ENCODE data around the gene MEGF11.

Gene MEGF11

GRCh38 chr15:65954289-65954741, 299.2 kb downstream of the MEGF11 start:
- H2AFZ ChIP-seq = no peak overlapping the region
- no peak overlapping the region for H3K4me2 ChIP-seq (ENCODE audit: low read length)
- H3K4me3 ChIP-seq (ENCODE audit: low read depth, low read length) = no peak overlapping the region
- H3K36me3 ChIP-seq (ENCODE audit: control insufficient read depth, insufficient read depth, low read length) = no peaks in the 10 kb centered on the region
- H3K27ac ChIP-seq = no peak overlapping the region
- H3K9me3 ChIP-seq (ENCODE audit: control insufficient read depth, low read length) = no peaks in the 10 kb centered on the region
- no peak for TF ChIP-seq CTCF (IDR thresholded peaks at IDR 0.05)
- no peaks in the 10 kb centered on the region for H3K79me2 ChIP-seq
- H3K4me1 ChIP-seq = no peaks in the 10 kb centered on the region
- no peak overlapping the region for H3K9ac ChIP-seq
- no peaks in the 10 kb centered on the region for H3K27me3 ChIP-seq (ENCODE audit: control insufficient read depth, insufficient read depth, low read length)

GRCh38 chr15:65953622-65954021, 299.9 kb downstream of the MEGF11 start:
- Histone ChIP-seq H3K79me2 (no peaks in the 10 kb centered on the region), H3K36me3 (ENCODE audit: control insufficient read depth, insufficient read depth, low read length) (no peaks in the 10 kb centered on the region), H3K9me3 (ENCODE audit: control insufficient read depth, low read length) (no peaks in the 10 kb centered on the region), H3K4me2 (ENCODE audit: low read length) (no peak overlapping the region), H3K4me1 (no peaks in the 10 kb centered on the region), H3K9ac (no peak overlapping the region), H3K27ac (no peak overlapping the region), H2AFZ (no peak overlapping the region), H3K27me3 (ENCODE audit: control insufficient read depth, insufficient read depth, low read length) (no peaks in the 10 kb centered on the region), H3K4me3 (ENCODE audit: low read depth, low read length) (no peak overlapping the region)
- no peak for TF ChIP-seq CTCF (IDR thresholded peaks at IDR 0.05)

- Histone ChIP-seq H2AFZ (no peak overlapping the region), H3K27ac (no peak overlapping the region), H3K79me2 (no peaks in the 10 kb centered on the region), H3K36me3 (ENCODE audit: control insufficient read depth, insufficient read depth, low read length) (no peaks in the 10 kb centered on the region), H3K27me3 (ENCODE audit: control insufficient read depth, insufficient read depth, low read length) (no peaks in the 10 kb centered on the region), H3K9me3 (ENCODE audit: control insufficient read depth, low read length) (no peaks in the 10 kb centered on the region), H3K4me2 (ENCODE audit: low read length) (no peak overlapping the region), H3K9ac (no peak overlapping the region), H3K4me1 (no peaks in the 10 kb centered on the region), H3K4me3 (ENCODE audit: low read depth, low read length) (no peak overlapping the region)
- no peak for TF ChIP-seq CTCF (IDR thresholded peaks at IDR 0.05)
These were observed 301.0 kb downstream of the MEGF11 start for GRCh38 chr15:65952391-65953053.

- H3K4me3 ChIP-seq (ENCODE audit: low read depth, low read length) = no peak overlapping the region
- H3K27me3 ChIP-seq (ENCODE audit: control insufficient read depth, insufficient read depth, low read length) = no peaks in the 10 kb centered on the region
- H3K36me3 ChIP-seq (ENCODE audit: control insufficient read depth, insufficient read depth, low read length) = no peaks in the 10 kb centered on the region
- no peak overlapping the region for H3K9ac ChIP-seq
- no peaks in the 10 kb centered on the region for H3K4me1 ChIP-seq
- H2AFZ ChIP-seq = no peak overlapping the region
- no peak overlapping the region for H3K4me2 ChIP-seq (ENCODE audit: low read length)
- no peaks in the 10 kb centered on the region for H3K9me3 ChIP-seq (ENCODE audit: control insufficient read depth, low read length)
- no peak overlapping the region for H3K27ac ChIP-seq
- TF ChIP-seq CTCF (IDR thresholded peaks at IDR 0.05) = no peak
- H3K79me2 ChIP-seq = no peaks in the 10 kb centered on the region
These were observed 302.5 kb downstream of the MEGF11 start for GRCh38 chr15:65951007-65951406.

- Histone ChIP-seq H3K36me3 (ENCODE audit: control insufficient read depth, insufficient read depth, low read length) (no peaks in the 10 kb centered on the region), H3K4me3 (ENCODE audit: low read depth, low read length) (no peak overlapping the region), H3K9ac (no peak overlapping the region), H2AFZ (no peak overlapping the region), H3K4me1 (no peaks in the 10 kb centered on the region), H3K27ac (no peak overlapping the region), H3K27me3 (ENCODE audit: control insufficient read depth, insufficient read depth, low read length) (no peaks in the 10 kb centered on the region), H3K9me3 (ENCODE audit: control insufficient read depth, low read length) (no peaks in the 10 kb centered on the region), H3K79me2 (no peaks in the 10 kb centered on the region), H3K4me2 (ENCODE audit: low read length) (no peak overlapping the region)
- no peak for TF ChIP-seq CTCF (IDR thresholded peaks at IDR 0.05)
These were observed 304.1 kb downstream of the MEGF11 start for GRCh38 chr15:65949491-65949890.

All from parathyroid adenoma (tissue), 2 donors.